Activated T-helper 1 cell treated with anti-CD3 and anti-CD28 coated beads, Interleukin-12 subunit alpha, Interleukin-12 subunit beta, Interleukin-2, Interleukin-4 antibody, amounts not matched to agents 30 ng/mL and 10 ng/mL and 1 ng/mL, durations not matched to agents 14 hours and 24 hours and 36 hours (primary cell): Measurements from ENCODE around the gene LRIT2. TPM values are rescaled to one million over a fixed set of nuclear protein-coding genes. Genes with fewer than 3 reads are reported as not detected.

ENCODE experiments used
- DNase-seq: peaks from one replicate; pipeline ENCODE4 v3.0.0; 2021; ENCODE audit warnings: low spot score
- H3K27ac Mint-ChIP-seq: one replicate; pipeline ENCODE4 v1.8.0; 2021; ENCODE audit warnings: mild to moderate bottlenecking, mixed read lengths
- H3K27me3 Mint-ChIP-seq: one replicate; pipeline ENCODE4 v1.8.0; 2022; ENCODE audit warnings: mild to moderate bottlenecking, moderate library complexity, mixed read lengths; ENCODE audit not compliant: insufficient read depth
- H3K36me3 Mint-ChIP-seq: one replicate; pipeline ENCODE4 v1.8.0; 2021; ENCODE audit warnings: low read depth, mixed read lengths
- H3K4me1 Mint-ChIP-seq: one replicate; pipeline ENCODE4 v1.8.0; 2021; ENCODE audit warnings: low read depth, mixed read lengths
- H3K4me3 Mint-ChIP-seq: one replicate; pipeline ENCODE4 v1.8.0; 2021; ENCODE audit warnings: mild to moderate bottlenecking, moderate library complexity, mixed read lengths
- H3K9me3 Mint-ChIP-seq: one replicate; pipeline ENCODE4 v1.8.0; 2021; ENCODE audit warnings: mixed read lengths
- intact Hi-C: fragments of 100-400 bp; cut with micrococcal nuclease; formaldehyde crosslinking; loops from one replicate; pipeline ENCODE4 v1.15.1; 2024
- total RNA-seq: library from RNA; stranded (reverse); gene quantifications from 2 replicates; pipeline ENCODE4 v1.2.3, GENCODE V29; 2022

LRIT2 gene
- not detected in 2 replicates for total RNA-seq

DNA sequence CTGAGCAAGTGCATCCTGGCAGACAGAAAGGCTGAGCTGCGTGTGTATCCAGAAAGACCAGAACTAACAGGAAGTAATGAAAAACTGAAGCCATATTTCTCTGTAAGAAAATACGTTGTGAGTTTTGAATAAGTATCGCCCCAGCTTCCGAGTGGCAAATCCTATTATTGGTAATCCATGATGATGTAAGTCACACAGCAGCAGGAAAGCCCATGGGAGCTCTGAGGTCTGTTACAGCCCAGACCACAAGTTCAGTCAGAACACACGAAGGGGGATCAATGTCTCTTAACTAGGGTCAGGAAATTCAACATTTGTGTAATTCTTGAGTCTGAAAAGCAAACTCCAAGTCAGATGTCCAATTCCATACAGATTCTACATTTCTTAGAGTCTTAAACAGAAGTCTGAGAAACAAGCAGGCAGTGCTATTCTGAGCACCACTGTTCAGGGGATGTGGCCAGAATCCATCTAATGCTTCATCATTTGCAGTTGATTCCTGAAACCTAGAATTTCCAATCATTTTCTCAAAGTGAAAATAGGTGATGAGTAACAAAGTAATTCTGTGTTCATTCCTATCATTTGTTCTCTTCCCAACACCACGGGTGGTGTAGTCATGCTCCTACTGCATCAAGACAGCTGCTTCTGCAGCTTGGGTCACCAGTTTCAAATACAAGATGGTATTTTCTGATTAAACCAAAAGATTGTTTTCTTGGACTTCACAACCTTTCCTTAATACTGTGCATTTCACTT lies at the start of gene LRIT2:
Gene LRIT2 (minus strand): TSS at position 118 of the 747 bp plus-strand sequence. CDS start 24 bp downstream, at position 94.
- intact Hi-C loops = no loop called here

GRCh38 chr10:84270708-84271107 lies 45.4 kb upstream of the LRIT2 start:
- intact Hi-C loops = no loop called here
- Mint-ChIP-seq H3K4me3 (no peak overlapping the region), H3K27ac (no peak overlapping the region), H3K27me3 (peaks cover 5% of the 10 kb centered on the region), H3K36me3 (no peaks in the 10 kb centered on the region), H3K9me3 (no peaks in the 10 kb centered on the region), H3K4me1 (peaks cover 18% of the 10 kb centered on the region)
- no peak for DNase-seq

More for the DNA sequence above, at the start of gene LRIT2:
- Mint-ChIP-seq H3K27ac (no peak within 1 kb of the TSS), H3K4me1 (no peaks in the 10 kb centered on the region), H3K9me3 (no peaks in the 10 kb centered on the region), H3K4me3 (no peak within 1 kb of the TSS), H3K36me3 (no peaks in the 10 kb centered on the region), H3K27me3 (peaks cover 1% of the 10 kb centered on the region)
- DNase-seq = no peak

DNA sequence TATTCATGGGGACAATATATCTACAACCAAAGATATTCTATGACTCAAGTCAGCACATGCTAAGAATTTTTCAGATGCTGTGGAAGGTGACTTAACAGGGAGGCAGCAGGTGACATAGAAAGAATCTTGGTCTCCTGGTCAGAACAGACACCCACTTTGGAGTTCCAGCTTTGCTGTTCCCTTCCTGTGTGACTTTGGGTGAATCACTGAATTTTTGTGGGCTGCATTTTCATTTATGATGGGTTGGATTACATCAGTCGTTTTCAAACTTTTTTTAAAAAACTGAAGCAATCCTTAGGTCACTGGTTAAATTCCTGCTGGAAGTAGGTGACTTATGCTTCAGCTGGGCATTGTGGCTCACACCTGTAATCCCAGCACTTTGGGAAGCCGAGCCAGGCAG lies 44.4 kb upstream of the LRIT2 start:
- intact Hi-C loops = loop anchor here (5.0 to 10.0 kb wide), 2 partner anchors 38 to 445 kb away; no protein-coding TSS in a partner anchor

DNA sequence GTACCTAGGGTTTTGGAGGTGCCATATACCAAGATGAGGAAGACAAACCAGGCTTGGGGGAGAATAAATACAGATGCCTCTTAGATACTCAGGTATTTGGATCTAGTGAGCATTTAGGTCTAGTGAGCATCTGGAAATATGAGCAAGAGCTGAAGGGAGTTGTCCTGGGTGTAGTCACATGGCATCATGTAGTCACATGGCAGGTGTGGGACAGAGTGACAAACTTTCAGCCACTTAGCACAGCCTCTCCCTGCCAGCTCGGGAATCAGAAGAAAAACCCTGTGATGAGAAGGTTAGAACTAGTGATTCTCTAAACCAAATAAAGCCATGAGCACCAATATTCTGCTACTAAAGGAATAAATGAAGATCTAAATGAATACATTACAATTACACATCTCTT lies 43.8 kb upstream of the LRIT2 start:
- Mint-ChIP-seq H3K4me1 (peaks cover 26% of the 10 kb centered on the region), H3K27ac (no peak overlapping the region), H3K4me3 (no peak overlapping the region), H3K27me3 (peaks cover 3% of the 10 kb centered on the region), H3K36me3 (no peaks in the 10 kb centered on the region), H3K9me3 (no peaks in the 10 kb centered on the region)
- intact Hi-C loops = loop anchor here (5.0 to 10.0 kb wide), 2 partner anchors 38 to 446 kb away; no protein-coding TSS in a partner anchor
- DNase-seq = no peak

More for the DNA sequence above, 44.4 kb upstream of the LRIT2 start:
- DNase-seq = no peak
- Mint-ChIP-seq H3K9me3 (no peaks in the 10 kb centered on the region), H3K27ac (no peak overlapping the region), H3K4me1 (peaks cover 21% of the 10 kb centered on the region), H3K36me3 (no peaks in the 10 kb centered on the region), H3K27me3 (no peaks in the 10 kb centered on the region), H3K4me3 (no peak overlapping the region)

DNA sequence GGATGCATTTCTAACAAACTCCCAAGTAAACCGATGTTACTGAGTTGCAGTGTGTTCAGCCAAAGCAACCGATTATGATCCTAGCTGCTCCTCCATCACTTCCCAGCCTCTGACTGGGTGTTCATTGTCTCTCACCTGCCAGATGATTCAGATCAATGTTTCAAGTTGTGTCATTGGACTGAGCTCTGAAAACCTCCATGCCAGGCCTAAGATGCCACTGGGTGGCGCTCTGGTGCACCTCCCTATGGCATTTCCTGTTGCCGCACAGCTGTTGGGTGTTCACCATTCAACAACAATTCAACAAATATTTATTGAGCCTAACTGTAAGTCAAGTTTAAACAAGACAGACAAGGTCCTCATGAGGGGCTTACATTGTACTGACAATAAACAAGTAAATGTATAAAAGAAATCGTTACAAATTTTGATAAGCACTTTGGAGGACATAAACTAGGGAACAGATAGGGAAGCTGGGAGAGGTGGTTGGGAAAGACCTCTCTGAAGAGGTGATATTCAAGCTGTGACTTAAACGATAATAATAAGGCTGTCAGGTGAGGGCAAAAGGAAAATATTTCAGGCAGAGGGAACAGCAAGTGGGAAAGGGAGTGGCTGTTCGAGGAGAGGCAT lies 42.3 kb upstream of the LRIT2 start:
- Mint-ChIP-seq H3K27ac (no peak overlapping the region), H3K9me3 (no peaks in the 10 kb centered on the region), H3K27me3 (peaks cover 10% of the 10 kb centered on the region), H3K36me3 (no peaks in the 10 kb centered on the region), H3K4me3 (no peak overlapping the region), H3K4me1 (peaks cover 26% of the 10 kb centered on the region)
- intact Hi-C loops = loop anchor here (1.0 to 10.0 kb wide), 4 partner anchors 26 to 447 kb away; partner anchors contain the start of gene CCSER2
- peak; percentile 62 for DNase-seq

- intact Hi-C loops = loop anchor here (5.0 to 10.0 kb wide), 2 partner anchors 42 to 449 kb away; no protein-coding TSS in a partner anchor
- H3K27ac Mint-ChIP-seq = no peak overlapping the region
These were observed 40.1 kb upstream of the LRIT2 start for GRCh38 chr10:84265418-84265817.

GRCh38 chr10:84264611-84265141 lies 39.3 kb upstream of the LRIT2 start:
- H3K4me3 Mint-ChIP-seq = no peak overlapping the region
- H3K9me3 Mint-ChIP-seq = no peaks in the 10 kb centered on the region
- no peaks in the 10 kb centered on the region for H3K36me3 Mint-ChIP-seq
- peaks cover 20% of the 10 kb centered on the region for H3K4me1 Mint-ChIP-seq
- H3K27ac Mint-ChIP-seq = no peak overlapping the region
- intact Hi-C loops = loop anchor here (1.0 to 10.0 kb wide), 7 partner anchors 43 to 450 kb away; no protein-coding TSS in a partner anchor
- peaks cover 17% of the 10 kb centered on the region for H3K27me3 Mint-ChIP-seq
- DNase-seq = peak; percentile 53

More at GRCh38 chr10:84265418-84265817, 40.1 kb upstream of the LRIT2 start:
- Mint-ChIP-seq H3K4me3 (no peak overlapping the region), H3K27me3 (peaks cover 16% of the 10 kb centered on the region), H3K36me3 (no peaks in the 10 kb centered on the region), H3K4me1 (peaks cover 21% of the 10 kb centered on the region), H3K9me3 (no peaks in the 10 kb centered on the region)
- DNase-seq = no peak

DNA sequence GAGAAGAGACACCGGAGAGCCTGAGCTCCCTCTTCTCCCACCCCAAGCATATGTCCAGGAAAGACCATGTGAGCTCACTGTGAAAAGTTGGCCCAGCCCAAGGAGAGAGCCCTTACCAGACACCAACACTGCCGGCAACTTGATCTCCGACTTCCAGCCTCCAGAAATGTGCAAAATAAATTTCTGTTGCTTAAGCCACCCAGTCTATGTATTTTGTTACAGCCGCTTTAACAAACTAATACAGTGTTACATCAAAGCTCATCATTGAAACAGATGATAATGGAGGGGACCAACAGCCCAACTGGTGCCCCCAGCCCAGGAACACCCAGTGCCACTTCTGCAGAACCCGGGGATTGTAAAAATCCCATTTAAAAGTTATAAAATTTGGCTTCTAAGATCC lies 38.4 kb upstream of the LRIT2 start:
- Mint-ChIP-seq H3K36me3 (no peaks in the 10 kb centered on the region), H3K27ac (no peak overlapping the region), H3K27me3 (peaks cover 20% of the 10 kb centered on the region), H3K9me3 (no peaks in the 10 kb centered on the region), H3K4me3 (no peak overlapping the region), H3K4me1 (peaks cover 20% of the 10 kb centered on the region)
- intact Hi-C loops = loop anchor here (1.0 to 10.0 kb wide), 6 partner anchors 71 to 451 kb away; no protein-coding TSS in a partner anchor
- no peak for DNase-seq

GRCh38 chr10:84262190-84262956 lies 37.0 kb upstream of the LRIT2 start:
- intact Hi-C loops = loop anchor here (10.0 kb wide), 1 partner anchor 452 kb away; no protein-coding TSS in a partner anchor
- peaks cover 20% of the 10 kb centered on the region for H3K27me3 Mint-ChIP-seq
- H3K4me1 Mint-ChIP-seq = peaks cover 11% of the 10 kb centered on the region
- DNase-seq = no peak
- no peaks in the 10 kb centered on the region for H3K9me3 Mint-ChIP-seq
- H3K36me3 Mint-ChIP-seq = no peaks in the 10 kb centered on the region
- H3K4me3 Mint-ChIP-seq = no peak overlapping the region
- no peak overlapping the region for H3K27ac Mint-ChIP-seq

DNA sequence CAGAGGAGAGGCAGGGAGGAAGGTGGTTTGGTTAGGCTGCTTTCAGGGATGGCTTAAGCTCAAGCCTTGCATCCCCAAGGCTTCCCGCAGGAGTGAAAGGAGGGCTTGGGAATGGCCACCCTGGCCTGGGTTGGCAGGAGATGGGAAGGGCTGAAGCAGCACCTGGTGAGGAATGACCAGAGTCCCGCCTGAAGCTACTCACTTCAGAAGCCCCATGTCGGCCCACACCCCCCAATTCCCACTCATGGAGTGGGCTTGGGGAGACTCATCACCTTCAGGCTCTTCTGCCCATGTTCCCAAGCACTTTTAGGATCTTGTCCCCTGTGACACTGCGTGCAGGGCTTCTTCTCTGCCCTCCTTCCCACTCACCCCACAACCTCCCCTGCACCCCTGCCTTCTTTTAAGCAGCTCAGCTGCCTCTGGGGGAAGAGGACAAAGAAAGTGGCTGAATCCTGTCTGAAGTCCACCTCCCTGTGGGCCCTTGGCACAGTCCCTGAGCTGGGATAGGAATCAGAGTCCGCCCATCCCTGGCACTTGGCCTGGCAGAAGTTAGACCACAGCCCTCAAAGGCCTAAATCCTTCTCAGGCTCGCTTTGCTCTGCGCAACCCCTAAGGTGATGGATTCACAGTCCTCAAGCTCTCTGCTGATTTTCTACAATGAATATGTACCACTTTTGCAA lies 36.0 kb upstream of the LRIT2 start:
- Mint-ChIP-seq H3K27ac (no peak overlapping the region), H3K4me1 (peaks cover 15% of the 10 kb centered on the region), H3K27me3 (peaks cover 24% of the 10 kb centered on the region), H3K4me3 (no peak overlapping the region), H3K9me3 (no peaks in the 10 kb centered on the region), H3K36me3 (no peaks in the 10 kb centered on the region)
- DNase-seq = no peak
- intact Hi-C loops = loop anchor here (10.0 kb wide), 1 partner anchor 453 kb away; no protein-coding TSS in a partner anchor

GRCh38 chr10:84258034-84258695 lies 32.8 kb upstream of the LRIT2 start:
- no peak for DNase-seq
- Mint-ChIP-seq H3K36me3 (no peaks in the 10 kb centered on the region), H3K9me3 (no peaks in the 10 kb centered on the region), H3K4me3 (no peak overlapping the region), H3K27ac (no peak overlapping the region), H3K27me3 (peaks cover 22% of the 10 kb centered on the region), H3K4me1 (peaks cover 6% of the 10 kb centered on the region)
- intact Hi-C loops = no loop called here
